Mesothelial cell of epicardium (in vitro differentiated cells): ENCODE measurements around the gene CYB561D1. TPM values are rescaled to one million over a fixed set of nuclear protein-coding genes. Genes with fewer than 3 reads are reported as not detected.

ENCODE experiments used
- DNase-seq, 2 experiments: peaks; one replicate each; pipeline ENCODE4 v3.0.0; 2021; ENCODE audit warnings: low spot score in 2 of 2; ENCODE audit not compliant: unreplicated experiment in 2 of 2
- H3K27ac Mint-ChIP-seq: 2 replicates; pipeline ENCODE4 v1.8.0; 2021; ENCODE audit warnings: mixed read lengths
- H3K27me3 Mint-ChIP-seq: 2 replicates; pipeline ENCODE4 v1.8.0; 2021; ENCODE audit warnings: low read depth, mixed read lengths
- H3K36me3 Mint-ChIP-seq: 2 replicates; pipeline ENCODE4 v1.8.0; 2021; ENCODE audit warnings: mixed read lengths
- H3K4me1 Mint-ChIP-seq: 2 replicates; pipeline ENCODE4 v1.8.0; 2021; ENCODE audit warnings: mixed read lengths
- H3K4me3 Mint-ChIP-seq: 2 replicates; pipeline ENCODE4 v1.8.0; 2021; ENCODE audit warnings: mild to moderate bottlenecking, moderate library complexity, mixed read lengths
- H3K9me3 Mint-ChIP-seq: 2 replicates; pipeline ENCODE4 v1.8.0; 2021; ENCODE audit warnings: mixed read lengths
- CTCF ChIP-seq: fragments of 200-600 bp; sonication (generic); IDR thresholded peaks from one replicate; pipeline ENCODE4 v1.5.0; 2021; ENCODE audit warnings: antibody characterized with exemption; ENCODE audit not compliant: unreplicated experiment
- total RNA-seq: library from RNA; stranded (reverse); gene quantifications from 3 replicates; pipeline ENCODE4 v1.2.1, GENCODE V29; 2021

CYB561D1 gene
- total RNA-seq, 1 donor from 2014 or later, result 9.5 TPM

GRCh38 chr1:109548321-109549267 lies 54.7 kb downstream of the CYB561D1 start, which contains the start of gene GNAI3:
TSS of gene GNAI3 (plus strand) at chr1:109548615. CDS start at chr1:109548721, 106 bp downstream.
- Mint-ChIP-seq H3K27ac (peak within 1 kb of the TSS; percentile 100), H3K36me3 (peaks cover 1% of the 10 kb centered on the region), H3K4me1 (peaks cover 38% of the 10 kb centered on the region), H3K4me3 (peak within 1 kb of the TSS; percentile 97), H3K9me3 (no peaks in the 10 kb centered on the region), H3K27me3 (peaks cover 3% of the 10 kb centered on the region)
- TF ChIP-seq CTCF, result no peak
- peak; percentile 73 to 90 for DNase-seq

Other genes starting within 250 kb of the CYB561D1 start
- 24.9 to 27.1 TPM (median 25.0 TPM) in 3 replicates for gene CELSR2, start 244.6 kb upstream of the CYB561D1 start, total RNA-seq
- 15.8 to 18.3 TPM (median 17.6 TPM) in 3 replicates for gene PSRC1, start 210.9 kb upstream of the CYB561D1 start, total RNA-seq
- not detected in 3 replicates for gene MYBPHL, start 187.1 kb upstream of the CYB561D1 start, total RNA-seq
- gene SORT1, start 96.2 kb upstream of the CYB561D1 start, total RNA-seq, result 39.1 to 45.5 TPM (median 40.6 TPM) in 3 replicates
- 67.2 to 70.9 TPM (median 69.7 TPM) in 3 replicates for gene PSMA5, start 67.6 kb upstream of the CYB561D1 start, total RNA-seq
- gene SYPL2, start 27.5 kb upstream of the CYB561D1 start, total RNA-seq, result 0.11 to 0.22 TPM (median 0.14 TPM) in 3 replicates
- gene ATXN7L2, start 10.2 kb upstream of the CYB561D1 start, total RNA-seq, result 13.8 to 14.9 TPM (median 13.8 TPM) in 3 replicates
- gene AMIGO1, start 15.6 kb downstream of the CYB561D1 start, total RNA-seq, result 5.0 to 5.4 TPM (median 5.1 TPM) in 3 replicates
- gene GPR61, start 45.8 kb downstream of the CYB561D1 start, total RNA-seq, result not detected in 3 replicates
- 7.8 to 8.2 TPM (median 8.2 TPM) in 3 replicates for gene GNAI3, start 54.5 kb downstream of the CYB561D1 start, total RNA-seq
- gene GNAT2, start 125.5 kb downstream of the CYB561D1 start, total RNA-seq, result 0.36 TPM in 1 of 3 replicates, not detected in the others
- gene AMPD2, start 125.7 kb downstream of the CYB561D1 start, total RNA-seq, result 133 to 141 TPM (median 134 TPM) in 3 replicates
- gene GSTM4, start 162.0 kb downstream of the CYB561D1 start, total RNA-seq, result 23.4 to 24.9 TPM (median 23.7 TPM) in 3 replicates
- 169 to 186 TPM (median 177 TPM) in 3 replicates for gene GSTM2, start 174.0 kb downstream of the CYB561D1 start, total RNA-seq
- gene GSTM1, start 193.7 kb downstream of the CYB561D1 start, total RNA-seq, result 48.8 to 54.2 TPM (median 52.3 TPM) in 3 replicates
- 0.24 to 0.29 TPM (median 0.25 TPM) in 3 replicates for gene GSTM5, start 218.2 kb downstream of the CYB561D1 start, total RNA-seq
- 49.7 to 57.9 TPM (median 55.2 TPM) in 3 replicates for gene GSTM3, start 246.9 kb downstream of the CYB561D1 start, total RNA-seq